Tibial nerve (tissue), 4 donors: ENCODE data around the gene BCAS1.

Experiments used
- EP300 ChIP-seq, 2 donors: sonication (generic); formaldehyde crosslinking; IDR thresholded peaks; one replicate each; pipeline ENCODE4 v1.6.1; 2017; ENCODE audit warnings: antibody characterized with exemption in 2 of 2, mild to moderate bottlenecking in 1 of 2
- TF ChIP-seq, protein P1 (sequence below), 5 experiments: fragments of 200-600 bp in 3 of 5; fragments of 450-650 bp in 2 of 5; sonication (generic) in 3 of 5; IDR thresholded peaks; one replicate each; pipeline ENCODE4 v1.5.1; 2016 to 2019; ENCODE audit warnings: antibody characterized with exemption in 5 of 5, mild to moderate bottlenecking in 3 of 5, moderate library complexity in 2 of 5

DNA sequence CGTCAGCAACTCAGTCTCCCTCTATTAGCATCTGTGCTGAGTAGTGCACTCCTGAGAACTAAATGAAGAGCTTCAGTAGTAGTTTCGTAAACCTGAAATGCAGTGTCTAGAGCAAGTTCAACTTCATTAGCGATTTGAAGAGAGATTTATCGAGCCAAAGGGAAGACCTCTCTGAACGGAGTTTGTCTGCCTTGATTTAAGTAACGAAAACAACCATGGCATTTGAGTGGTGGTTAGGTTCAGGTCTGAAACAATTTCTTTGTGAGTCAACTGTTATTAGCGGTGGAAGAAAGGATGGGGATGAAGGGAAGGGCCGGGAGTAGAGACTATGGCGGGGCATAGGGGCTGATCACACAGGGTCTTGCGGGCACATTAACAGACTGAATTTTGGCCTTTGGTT is 150.5 kb downstream of the BCAS1 start:
- no peak for TF ChIP-seq EP300 (IDR thresholded peaks at IDR 0.05)
- TF ChIP-seq, protein P1, sequence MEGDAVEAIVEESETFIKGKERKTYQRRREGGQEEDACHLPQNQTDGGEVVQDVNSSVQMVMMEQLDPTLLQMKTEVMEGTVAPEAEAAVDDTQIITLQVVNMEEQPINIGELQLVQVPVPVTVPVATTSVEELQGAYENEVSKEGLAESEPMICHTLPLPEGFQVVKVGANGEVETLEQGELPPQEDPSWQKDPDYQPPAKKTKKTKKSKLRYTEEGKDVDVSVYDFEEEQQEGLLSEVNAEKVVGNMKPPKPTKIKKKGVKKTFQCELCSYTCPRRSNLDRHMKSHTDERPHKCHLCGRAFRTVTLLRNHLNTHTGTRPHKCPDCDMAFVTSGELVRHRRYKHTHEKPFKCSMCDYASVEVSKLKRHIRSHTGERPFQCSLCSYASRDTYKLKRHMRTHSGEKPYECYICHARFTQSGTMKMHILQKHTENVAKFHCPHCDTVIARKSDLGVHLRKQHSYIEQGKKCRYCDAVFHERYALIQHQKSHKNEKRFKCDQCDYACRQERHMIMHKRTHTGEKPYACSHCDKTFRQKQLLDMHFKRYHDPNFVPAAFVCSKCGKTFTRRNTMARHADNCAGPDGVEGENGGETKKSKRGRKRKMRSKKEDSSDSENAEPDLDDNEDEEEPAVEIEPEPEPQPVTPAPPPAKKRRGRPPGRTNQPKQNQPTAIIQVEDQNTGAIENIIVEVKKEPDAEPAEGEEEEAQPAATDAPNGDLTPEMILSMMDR (IDR thresholded peaks at IDR 0.05): no peak
